GM10248 (cell line): ENCODE data around the gene SRGAP3.

Experiments
- CTCF ChIA-PET: fragments of 300-600 bp; sonication (Branson Sonifier 250); formaldehyde crosslinking; extraction: SDS; loops from one replicate; lab custom pipeline; 2021; ENCODE audit warnings: antibody characterized with exemption; lab: Yijun Ruan, JAX
- POLR2A ChIA-PET: fragments of 350-650 bp; sonication (Branson Sonifier 250); formaldehyde crosslinking; extraction: SDS; loops from one replicate; lab custom pipeline; 2020; ENCODE audit warnings: antibody characterized with exemption; lab: Yijun Ruan, JAX
- DNase-seq: peaks from one replicate; pipeline ENCODE4 v3.0.0; 2012; ENCODE audit errors: extremely low spot score
- TF ChIP-seq, protein P1 (sequence below): IDR thresholded peaks from 2 replicates; pipeline ENCODE4 v1.5.1; 2012; ENCODE audit warnings: mild to moderate bottlenecking, low read depth; ENCODE audit errors: extremely low read depth, missing control alignments, control extremely low read depth

SRGAP3 gene

DNA sequence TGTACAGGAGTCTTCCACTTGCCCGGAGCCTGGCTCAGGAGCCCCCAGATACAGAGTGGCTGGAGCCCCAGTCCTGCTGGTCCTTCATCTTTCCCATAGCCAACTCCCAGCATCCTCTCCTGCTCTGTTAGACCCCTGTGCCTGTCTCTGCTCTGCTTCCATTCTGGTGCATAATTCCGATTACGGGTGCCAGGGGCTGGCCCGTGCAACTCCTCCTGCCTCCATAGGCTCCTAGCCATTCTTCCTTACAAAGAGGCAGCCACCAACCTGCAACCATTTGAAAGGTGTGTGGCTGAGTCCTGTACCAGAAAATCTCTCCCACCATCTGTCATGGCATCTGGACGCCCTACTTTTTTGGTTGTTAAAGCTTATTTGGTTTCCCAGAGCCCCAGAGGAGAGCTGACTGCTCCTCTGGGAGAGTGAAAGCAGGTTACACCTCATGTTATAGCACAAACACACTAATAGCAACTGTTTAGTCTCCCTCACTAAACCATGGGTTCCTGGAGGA is 281.0 kb downstream of the SRGAP3 start:
- TF ChIP-seq, protein P1, sequence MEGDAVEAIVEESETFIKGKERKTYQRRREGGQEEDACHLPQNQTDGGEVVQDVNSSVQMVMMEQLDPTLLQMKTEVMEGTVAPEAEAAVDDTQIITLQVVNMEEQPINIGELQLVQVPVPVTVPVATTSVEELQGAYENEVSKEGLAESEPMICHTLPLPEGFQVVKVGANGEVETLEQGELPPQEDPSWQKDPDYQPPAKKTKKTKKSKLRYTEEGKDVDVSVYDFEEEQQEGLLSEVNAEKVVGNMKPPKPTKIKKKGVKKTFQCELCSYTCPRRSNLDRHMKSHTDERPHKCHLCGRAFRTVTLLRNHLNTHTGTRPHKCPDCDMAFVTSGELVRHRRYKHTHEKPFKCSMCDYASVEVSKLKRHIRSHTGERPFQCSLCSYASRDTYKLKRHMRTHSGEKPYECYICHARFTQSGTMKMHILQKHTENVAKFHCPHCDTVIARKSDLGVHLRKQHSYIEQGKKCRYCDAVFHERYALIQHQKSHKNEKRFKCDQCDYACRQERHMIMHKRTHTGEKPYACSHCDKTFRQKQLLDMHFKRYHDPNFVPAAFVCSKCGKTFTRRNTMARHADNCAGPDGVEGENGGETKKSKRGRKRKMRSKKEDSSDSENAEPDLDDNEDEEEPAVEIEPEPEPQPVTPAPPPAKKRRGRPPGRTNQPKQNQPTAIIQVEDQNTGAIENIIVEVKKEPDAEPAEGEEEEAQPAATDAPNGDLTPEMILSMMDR, result no peak
- DNase-seq, result no peak
- POLR2A ChIA-PET, result interaction anchor here (0.9 kb wide), 1 partner anchor 20 kb away, joined by 3 read pairs; no protein-coding TSS in a partner anchor
- CTCF ChIA-PET, result interaction anchor here (1.2 to 11.3 kb wide), 5 partner anchors 17 to 535 kb away, joined by 3 to 142 read pairs (median 3); no protein-coding TSS in a partner anchor

DNA sequence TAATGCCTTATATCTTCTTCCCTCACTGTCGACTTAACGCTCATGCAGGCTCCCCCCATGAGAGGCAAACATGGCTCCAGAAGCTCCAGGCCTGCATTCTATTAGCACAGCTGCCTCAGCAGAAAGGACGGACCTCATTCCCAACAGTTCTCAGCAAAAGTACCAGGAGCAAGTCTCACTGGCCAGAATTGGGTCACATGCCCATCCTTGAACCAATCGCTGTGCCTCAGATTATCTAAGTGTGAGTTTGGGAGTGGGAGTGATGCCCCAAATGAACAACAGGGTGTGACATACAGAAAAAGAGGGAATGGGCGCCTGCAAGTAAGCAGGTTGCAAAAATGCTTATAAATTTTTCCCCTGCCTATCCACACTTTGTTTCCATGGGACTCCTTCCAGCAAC is 281.9 kb downstream of the SRGAP3 start:
- CTCF ChIA-PET, result interaction anchor here (1.2 to 11.3 kb wide), 4 partner anchors 10 to 334 kb away, joined by 3 to 142 read pairs (median 5); no protein-coding TSS in a partner anchor
- DNase-seq, result no peak
- TF ChIP-seq, protein P1, result no peak
- POLR2A ChIA-PET, result no interaction called here

DNA sequence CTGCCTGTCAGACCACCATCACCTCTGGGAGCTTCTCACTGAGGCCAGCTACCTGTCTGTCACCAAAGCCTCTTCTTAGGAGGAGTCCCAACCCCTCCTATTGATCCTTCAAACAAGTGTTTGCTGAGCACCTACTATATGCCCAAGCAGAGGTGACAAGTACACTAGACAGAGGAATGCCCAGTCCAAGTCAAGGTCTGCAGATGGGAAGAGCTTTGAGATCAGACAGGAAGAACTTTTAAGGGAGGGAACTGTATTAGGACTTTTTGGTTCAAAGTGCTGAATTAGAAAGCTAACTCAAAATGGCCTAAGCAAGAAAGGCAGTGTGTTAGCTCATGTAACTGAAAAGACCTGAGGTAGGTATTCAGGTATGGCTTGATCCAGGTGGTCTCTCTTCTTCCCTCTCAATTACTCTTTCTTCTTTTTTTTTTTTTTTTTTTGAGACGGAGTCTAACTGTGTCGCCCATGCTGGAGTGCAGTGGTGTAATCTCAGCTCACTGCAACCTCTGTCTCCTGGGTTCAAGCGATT is 282.6 kb downstream of the SRGAP3 start:
- TF ChIP-seq, protein P1, result no peak
- ChIA-PET POLR2A (no interaction called here), CTCF (interaction anchor here (1.2 to 11.3 kb wide), 4 partner anchors 11 to 335 kb away, joined by 3 to 142 read pairs (median 5); no protein-coding TSS in a partner anchor)
- no peak for DNase-seq

DNA sequence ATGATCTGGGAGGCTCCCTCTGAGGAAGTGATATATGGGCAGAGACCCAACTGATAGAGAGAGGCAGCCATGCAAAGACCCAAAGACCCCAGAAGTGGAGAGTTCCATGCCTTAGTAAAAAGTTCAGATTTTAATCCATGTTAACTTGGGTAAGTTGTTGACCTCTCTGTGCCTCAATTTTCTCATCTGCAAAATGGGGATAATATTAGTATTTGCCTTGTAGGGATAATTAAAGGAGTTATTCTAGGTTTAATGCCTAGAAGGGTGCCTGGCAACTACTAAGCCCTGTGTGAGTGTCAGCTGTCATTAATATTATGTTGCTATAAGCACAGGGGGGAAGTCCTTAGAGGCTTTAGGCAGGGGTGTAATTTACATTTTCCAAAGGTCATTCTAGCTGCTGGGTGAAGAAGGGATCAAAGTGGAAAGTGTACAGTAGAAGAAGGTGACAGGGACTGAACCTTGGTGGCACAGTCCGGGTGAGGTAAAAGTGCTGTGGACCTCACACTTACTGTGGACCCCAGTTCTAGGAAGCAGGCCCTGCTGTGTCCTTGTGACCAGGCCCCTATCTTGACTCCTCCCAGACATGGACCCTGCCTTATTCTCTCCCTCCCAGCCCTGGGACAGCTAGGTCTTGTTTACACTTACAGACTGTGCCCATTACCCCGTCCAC is 283.2 kb downstream of the SRGAP3 start:
- TF ChIP-seq, protein P1, result no peak
- ChIA-PET POLR2A (interaction anchor here (0.6 kb wide), 1 partner anchor 1307 kb away, joined by 3 read pairs; no protein-coding TSS in a partner anchor), CTCF (interaction anchor here (1.3 to 11.3 kb wide), 3 partner anchors 12 to 336 kb away, joined by 3 to 142 read pairs (median 6); no protein-coding TSS in a partner anchor)
- no peak for DNase-seq

DNA sequence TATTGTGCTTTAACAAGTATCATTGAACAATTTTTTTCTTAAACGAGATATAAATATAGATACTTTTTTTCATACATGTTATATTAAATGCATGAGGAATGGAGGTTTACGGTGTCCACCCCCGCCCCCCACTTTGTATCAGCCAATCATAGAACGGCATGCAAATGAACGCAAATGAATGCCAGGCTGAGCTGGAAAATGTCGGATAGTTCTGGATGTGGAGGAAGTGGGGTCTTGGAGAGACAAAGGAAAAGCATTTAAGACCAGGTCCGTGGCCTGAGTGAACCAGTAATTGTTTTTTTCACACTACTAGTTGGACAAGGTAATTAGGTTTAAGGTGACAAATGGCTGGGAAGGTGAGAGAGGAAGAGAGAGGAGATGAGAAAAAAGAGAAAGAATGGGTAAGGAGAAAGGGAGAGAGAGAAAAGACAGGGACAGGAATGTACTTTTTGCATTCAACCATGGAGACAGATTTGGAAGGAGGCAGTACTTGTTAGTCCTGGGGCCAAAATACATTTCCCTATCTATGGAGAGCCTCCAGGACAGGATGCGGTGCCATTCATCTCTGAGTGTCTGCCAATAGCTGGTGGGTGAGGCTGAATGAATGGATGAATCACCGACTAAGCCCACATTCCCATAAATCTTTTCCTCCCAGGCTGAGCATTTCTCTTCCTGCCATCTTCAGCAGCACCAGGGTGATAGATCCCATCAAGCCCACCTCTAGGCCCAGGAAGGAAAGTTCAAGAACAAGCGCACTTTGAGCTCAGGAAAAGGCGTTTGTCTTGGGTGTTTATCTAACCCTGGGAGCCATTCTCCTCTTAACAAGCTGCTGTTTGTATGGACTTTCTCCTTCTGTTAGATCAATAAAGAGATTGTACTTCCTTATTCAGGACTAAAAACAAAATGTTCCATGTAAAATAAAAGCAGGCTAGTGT is 284.7 kb downstream of the SRGAP3 start:
- POLR2A ChIA-PET, result no interaction called here
- DNase-seq, result no peak
- TF ChIP-seq, protein P1, result no peak
- CTCF ChIA-PET, result interaction anchor here (0.7 to 0.9 kb wide), 2 partner anchors 24 to 337 kb away, joined by 3 to 4 read pairs; no protein-coding TSS in a partner anchor
